CD14-positive monocyte (primary cell): ENCODE data around the gene IKZF4. TPM values are rescaled to one million over a fixed set of nuclear protein-coding genes. Genes with fewer than 3 reads are reported as not detected.

Experiments
- DNase-seq, 3 donors: peaks; one replicate each; pipeline ENCODE4 v3.0.0-alpha.2; 2011 to 2022
- H2AFZ ChIP-seq: 2 replicates; pipeline ENCODE4 v1.6.0; 2012; ENCODE audit warnings: mild to moderate bottlenecking, low read depth, low read length, inconsistent platforms; ENCODE audit not compliant: insufficient read depth, poor library complexity, severe bottlenecking
- H3K27ac ChIP-seq, 2 donors: 1 replicate in 1 of 2; 2 replicates in 1 of 2; pipeline ENCODE4 v1.5.1; 2012 to 2013; ENCODE audit warnings: low read length in 2 of 2, control low read depth in 1 of 2, inconsistent platforms in 1 of 2, low read depth in 1 of 2, mild to moderate bottlenecking in 1 of 2
- H3K27me3 ChIP-seq, 2 donors: one replicate each; pipeline versions ENCODE4 v1.6.0 to v1.6.1; 2011 to 2013; ENCODE audit warnings: low read length in 2 of 2; ENCODE audit not compliant: control insufficient read depth in 2 of 2, insufficient read depth in 2 of 2
- H3K36me3 ChIP-seq, 2 donors: replicated peaks in 1 of 2; 1 replicate in 1 of 2; 2 replicates in 1 of 2; pipeline versions ENCODE4 v1.5.1 to v1.6.1; 2012 to 2013; ENCODE audit warnings: low read length in 2 of 2, control low read depth in 1 of 2, inconsistent platforms in 1 of 2, mild to moderate bottlenecking in 1 of 2; ENCODE audit not compliant: insufficient read depth in 2 of 2, control insufficient read depth in 1 of 2
- H3K4me1 ChIP-seq, 2 donors: 1 replicate in 1 of 2; 2 replicates in 1 of 2; pipeline versions ENCODE4 v1.5.1 to v1.6.1; 2012 to 2013; ENCODE audit warnings: low read length in 2 of 2, control low read depth in 1 of 2, inconsistent platforms in 1 of 2, mild to moderate bottlenecking in 1 of 2, moderate library complexity in 1 of 2; ENCODE audit not compliant: insufficient read depth in 2 of 2, control insufficient read depth in 1 of 2
- H3K4me2 ChIP-seq: replicated peaks from 2 replicates; pipeline ENCODE3; 2012; ENCODE audit warnings: low read length, moderate library complexity, mild to moderate bottlenecking; ENCODE audit not compliant: poor library complexity, severe bottlenecking; ENCODE audit errors: extremely low read depth
- H3K4me3 ChIP-seq, 3 experiments: fragments of 200-600 bp in 1 of 3; sonication (generic) in 1 of 3; replicated peaks in 1 of 3; 1 replicate in 2 of 3; 2 replicates in 1 of 3; pipeline ENCODE4 v1.5.1; 2011 to 2013; ENCODE audit warnings: low read length in 3 of 3, mild to moderate bottlenecking in 3 of 3, control low read depth in 2 of 3, low read depth in 2 of 3, inconsistent platforms in 1 of 3, moderate library complexity in 1 of 3
- H3K79me2 ChIP-seq: 2 replicates; pipeline ENCODE4 v1.6.0; 2012; ENCODE audit warnings: mild to moderate bottlenecking, control low read depth, inconsistent platforms, low read length, moderate library complexity; ENCODE audit not compliant: insufficient read depth
- H3K9ac ChIP-seq: 2 replicates; pipeline ENCODE4 v1.6.0; 2017; ENCODE audit warnings: low read length, mild to moderate bottlenecking; ENCODE audit not compliant: insufficient read depth, poor library complexity, severe bottlenecking
- H3K9me3 ChIP-seq, 2 donors: replicated peaks in 1 of 2; 1 replicate in 1 of 2; 2 replicates in 1 of 2; pipeline versions ENCODE4 v1.5.1 to v1.6.1; 2012 to 2013; ENCODE audit warnings: low read length in 2 of 2, control low read depth in 1 of 2; ENCODE audit not compliant: control insufficient read depth in 1 of 2, insufficient read depth in 1 of 2
- H4K20me1 ChIP-seq: 2 replicates; pipeline ENCODE4 v1.6.0; 2012; ENCODE audit warnings: mild to moderate bottlenecking, low read length, control low read depth, moderate library complexity; ENCODE audit not compliant: insufficient read depth
- H3K27ac Mint-ChIP-seq, 7 donors: one replicate each; pipeline ENCODE4 v1.8.0; 2020; ENCODE audit warnings: mild to moderate bottlenecking in 7 of 7, mixed read lengths in 7 of 7, moderate library complexity in 6 of 7, inconsistent platforms in 2 of 7
- H3K27me3 Mint-ChIP-seq, 3 donors: one replicate each; pipeline ENCODE4 v1.8.0; 2021 to 2022; ENCODE audit warnings: low read depth in 3 of 3, mild to moderate bottlenecking in 3 of 3, mixed read lengths in 3 of 3, moderate library complexity in 3 of 3, inconsistent platforms in 1 of 3
- H3K36me3 Mint-ChIP-seq, 2 donors: one replicate each; pipeline ENCODE4 v1.8.0; 2020; ENCODE audit warnings: mixed read lengths in 2 of 2, inconsistent platforms in 1 of 2, mild to moderate bottlenecking in 1 of 2
- H3K4me1 Mint-ChIP-seq: one replicate; pipeline ENCODE4 v1.8.0; 2020; ENCODE audit warnings: mild to moderate bottlenecking, mixed read lengths
- H3K4me3 Mint-ChIP-seq, 2 donors: one replicate each; pipeline ENCODE4 v1.8.0; 2020; ENCODE audit warnings: mild to moderate bottlenecking in 2 of 2, mixed read lengths in 2 of 2, moderate library complexity in 1 of 2
- H3K9me3 Mint-ChIP-seq, 7 donors: one replicate each; pipeline ENCODE4 v1.8.0; 2020 to 2022; ENCODE audit warnings: mixed read lengths in 7 of 7, mild to moderate bottlenecking in 6 of 7, moderate library complexity in 6 of 7, inconsistent platforms in 2 of 7
- WGBS: methylation state at CpG from one replicate; pipeline ENCODE4 v1.1.5; 2013; ENCODE audit warnings: missing lambda C conversion rate; ENCODE audit not compliant: insufficient coverage; 5-methylcytosine and 5-hydroxymethylcytosine counted together
- intact Hi-C, 2 donors: fragments of 100-400 bp; cut with micrococcal nuclease; formaldehyde crosslinking; loops; one replicate each; pipeline versions ENCODE4 v1.15.0 to v1.15.1; 2023
- polyA plus RNA-seq, 3 donors: library from polyadenylated mRNA; depleted of rRNA in 1 of 3; unstranded in 2 of 3; stranded (reverse) in 1 of 3; fragments of 300-500 nt in 2 of 3; fragments of >200 nt in 1 of 3; fragmentation: Illumina TruSeq in 2 of 3; gene quantifications; 1 replicate in 2 of 3; 2 replicates in 1 of 3; pipeline ENCODE4 v1.2.3, GENCODE V29; 2012 to 2021
- TF ChIP-seq, protein P1 (sequence below): fragments of 200-600 bp; IDR thresholded peaks from one replicate; pipeline ENCODE4 v1.8.0; 2022; ENCODE audit warnings: antibody characterized with exemption, mild to moderate bottlenecking

The IKZF4 gene
- polyA plus RNA-seq, 3 donors = 0.09 to 4.9 (median 1.3) TPM

DNA sequence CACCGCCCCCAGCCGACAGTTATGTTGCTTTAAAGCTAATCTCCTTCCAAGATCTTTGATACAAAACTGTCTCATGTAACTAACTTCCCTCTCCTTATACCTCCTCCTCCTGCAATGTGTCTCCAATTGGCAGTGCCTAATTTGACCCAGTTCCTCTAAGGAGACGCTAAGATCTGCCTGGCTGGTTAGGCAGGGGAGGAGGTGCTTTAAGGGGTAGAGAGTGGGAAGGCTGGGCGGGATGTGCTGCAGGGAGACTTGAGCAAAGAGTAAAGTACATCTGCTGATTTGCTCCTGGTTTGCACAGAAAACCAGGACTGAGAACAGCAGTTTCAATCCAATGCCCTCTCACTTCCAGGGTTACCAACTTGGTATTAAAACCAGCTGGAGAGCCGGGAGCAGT lies 7.4 kb upstream of the IKZF4 start:
- no peaks in the 10 kb centered on the region for H3K27me3 ChIP-seq
- H3K36me3 ChIP-seq = peaks cover 0 to 7% of the 10 kb centered on the region in 2 donors
- no peaks in the 10 kb centered on the region for H4K20me1 ChIP-seq
- Mint-ChIP-seq H3K27me3 (peaks cover 0 to 3% (median 0%) of the 10 kb centered on the region in 3 donors), H3K4me1 (no peaks in the 10 kb centered on the region), H3K9me3 (no peaks in the 10 kb centered on the region), H3K27ac (no peak overlapping the region), H3K4me3 (no peak overlapping the region), H3K36me3 (peaks cover 9 to 15% of the 10 kb centered on the region in 2 donors)
- no peak for DNase-seq
- H3K4me3 ChIP-seq = no peak overlapping the region
- H3K4me1 ChIP-seq = no peaks in the 10 kb centered on the region
- TF ChIP-seq, protein P1, sequence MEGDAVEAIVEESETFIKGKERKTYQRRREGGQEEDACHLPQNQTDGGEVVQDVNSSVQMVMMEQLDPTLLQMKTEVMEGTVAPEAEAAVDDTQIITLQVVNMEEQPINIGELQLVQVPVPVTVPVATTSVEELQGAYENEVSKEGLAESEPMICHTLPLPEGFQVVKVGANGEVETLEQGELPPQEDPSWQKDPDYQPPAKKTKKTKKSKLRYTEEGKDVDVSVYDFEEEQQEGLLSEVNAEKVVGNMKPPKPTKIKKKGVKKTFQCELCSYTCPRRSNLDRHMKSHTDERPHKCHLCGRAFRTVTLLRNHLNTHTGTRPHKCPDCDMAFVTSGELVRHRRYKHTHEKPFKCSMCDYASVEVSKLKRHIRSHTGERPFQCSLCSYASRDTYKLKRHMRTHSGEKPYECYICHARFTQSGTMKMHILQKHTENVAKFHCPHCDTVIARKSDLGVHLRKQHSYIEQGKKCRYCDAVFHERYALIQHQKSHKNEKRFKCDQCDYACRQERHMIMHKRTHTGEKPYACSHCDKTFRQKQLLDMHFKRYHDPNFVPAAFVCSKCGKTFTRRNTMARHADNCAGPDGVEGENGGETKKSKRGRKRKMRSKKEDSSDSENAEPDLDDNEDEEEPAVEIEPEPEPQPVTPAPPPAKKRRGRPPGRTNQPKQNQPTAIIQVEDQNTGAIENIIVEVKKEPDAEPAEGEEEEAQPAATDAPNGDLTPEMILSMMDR = no peak
- H3K4me2 ChIP-seq = no peak overlapping the region
- H3K9me3 ChIP-seq = no peaks in the 10 kb centered on the region
- WGBS = 74% methylated on average over 3 of the region's 5 CpGs
- H3K9ac ChIP-seq = no peak overlapping the region
- H3K27ac ChIP-seq = no peak overlapping the region
- no peaks in the 10 kb centered on the region for H3K79me2 ChIP-seq
- intact Hi-C loops = no loop called here
- no peak overlapping the region for H2AFZ ChIP-seq

DNA sequence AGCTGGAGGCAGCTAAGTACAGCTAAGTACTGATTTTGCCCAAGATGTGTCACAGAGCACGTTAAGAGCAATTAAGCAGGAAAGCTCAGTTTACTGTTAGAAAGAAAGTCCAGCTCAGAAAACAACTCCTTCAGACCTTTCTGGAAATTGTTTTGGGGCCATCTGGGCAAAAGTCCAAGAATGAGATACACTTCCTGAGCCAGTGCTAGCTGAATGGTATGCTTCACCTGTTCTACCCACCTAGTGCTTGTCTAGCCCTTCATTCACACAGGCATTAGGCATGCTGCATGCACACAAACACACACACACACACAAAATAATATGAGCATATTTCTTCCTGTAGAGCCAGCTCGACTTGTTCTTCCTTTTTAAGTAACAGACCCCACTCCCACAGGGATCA lies 6.6 kb upstream of the IKZF4 start:
- no peaks in the 10 kb centered on the region for H4K20me1 ChIP-seq
- H3K27ac ChIP-seq = no peak overlapping the region
- no peaks in the 10 kb centered on the region for H3K9me3 Mint-ChIP-seq
- peaks cover 0 to 3% (median 0%) of the 10 kb centered on the region in 3 donors for H3K27me3 Mint-ChIP-seq
- H3K36me3 Mint-ChIP-seq = peaks cover 13 to 16% of the 10 kb centered on the region in 2 donors
- no peaks in the 10 kb centered on the region for H3K27me3 ChIP-seq
- H3K4me3 Mint-ChIP-seq = no peak overlapping the region
- no peak for DNase-seq
- H3K27ac Mint-ChIP-seq = no peak overlapping the region
- intact Hi-C loops = no loop called here
- no peak overlapping the region for H3K9ac ChIP-seq
- 66% methylated on average over 2 of the region's 2 CpGs for WGBS
- no peak overlapping the region for H3K4me2 ChIP-seq
- TF ChIP-seq, protein P1 = no peak
- peaks cover 0 to 7% of the 10 kb centered on the region in 2 donors for H3K36me3 ChIP-seq
- no peak overlapping the region for H3K4me3 ChIP-seq
- H3K9me3 ChIP-seq = no peaks in the 10 kb centered on the region
- H3K79me2 ChIP-seq = no peaks in the 10 kb centered on the region
- H3K4me1 Mint-ChIP-seq = no peaks in the 10 kb centered on the region
- no peaks in the 10 kb centered on the region for H3K4me1 ChIP-seq
- no peak overlapping the region for H2AFZ ChIP-seq
